Stimulated activated CD4-positive, alpha-beta T cell treated with anti-CD3 and anti-CD28 coated beads, Interleukin-4, amount 100 ng/mL, for 4 hours (primary cell): Measurements from ENCODE around the gene CWC27.
A peak's percentile ranks its signal among the peaks of the same experiment; 100 is the strongest.

Source experiments
- DNase-seq, 2 experiments: peaks; one replicate each; pipeline ENCODE4 v3.0.0-alpha.2; 2020

The CWC27 gene

GRCh38 chr5:65009207-65009606, 240.5 kb downstream of the CWC27 start:
- DNase-seq, result no peak

GRCh38 chr5:65010841-65011240, 242.1 kb downstream of the CWC27 start:
- DNase-seq, result no peak

GRCh38 chr5:65012301-65012892, 243.7 kb downstream of the CWC27 start:
- no peak for DNase-seq

GRCh38 chr5:65013166-65013565, 244.4 kb downstream of the CWC27 start:
- no peak for DNase-seq

GRCh38 chr5:65014769-65015168, 246.0 kb downstream of the CWC27 start:
- DNase-seq, result no peak

GRCh38 chr5:65015767-65016166, 247.0 kb downstream of the CWC27 start:
- no peak for DNase-seq

- no peak for DNase-seq
Measured at GRCh38 chr5:65017636-65018035, 248.9 kb downstream of the CWC27 start.

- no peak for DNase-seq
Measured at GRCh38 chr5:65018763-65019162, 250.0 kb downstream of the CWC27 start.

- no peak for DNase-seq
Measured at GRCh38 chr5:65020492-65020891, 251.8 kb downstream of the CWC27 start.

- no peak for DNase-seq
Measured at GRCh38 chr5:65021527-65022226, 252.9 kb downstream of the CWC27 start.

GRCh38 chr5:65022932-65023331, 254.2 kb downstream of the CWC27 start:
- DNase-seq, result no peak

- no peak for DNase-seq
Measured at GRCh38 chr5:65024681-65025080, 256.0 kb downstream of the CWC27 start.

GRCh38 chr5:65026816-65027548, 258.3 kb downstream of the CWC27 start:
- DNase-seq, result no peak

GRCh38 chr5:65029178-65029577, 260.4 kb downstream of the CWC27 start:
- no peak for DNase-seq

GRCh38 chr5:65030056-65030455, 261.3 kb downstream of the CWC27 start:
- no peak for DNase-seq

GRCh38 chr5:65032250-65032649, 263.5 kb downstream of the CWC27 start:
- no peak for DNase-seq

- DNase-seq, result no peak
Measured at GRCh38 chr5:65034029-65034812, 265.5 kb downstream of the CWC27 start.

GRCh38 chr5:65034813-65035209, 266.1 kb downstream of the CWC27 start:
- no peak for DNase-seq

GRCh38 chr5:65035211-65036206, 266.8 kb downstream of the CWC27 start:
- DNase-seq, result peak; percentile 67 to 81

GRCh38 chr5:65037831-65038815, 269.4 kb downstream of the CWC27 start:
- no peak for DNase-seq
